ENCODE results near the gene TMEM26. TPM values are rescaled to one million over a fixed set of nuclear protein-coding genes. Genes with fewer than 3 reads are reported as not detected.

Gene TMEM26
- 1 to 10 TPM in 2 of 6 experiments, under 1 TPM in 4; 0.42 to 3.8 (median 0.77) TPM for total RNA-seq
- long read RNA-seq: 0 reads

GRCh38 chr10:61452655-61453641, at the start of gene TMEM26:
TMEM26 (minus strand) TSS chr10:61453381; CDS start chr10:61453081, 300 bp downstream.
- WGBS (ENCODE audit: insufficient coverage, low coverage, low lambda C conversion rate, missing lambda C conversion rate): 4% methylated on average over 21 of the region's 58 CpGs
- intact Hi-C loops (cut with DNase I): no loop called here
- peak within 1 kb of the TSS; percentile 28 to 46 (median 42) for H3K4me3 ChIP-seq
- peak; percentile 62 to 66 (median 64) for ATAC-seq
- no peaks in the 10 kb centered on the region for H3K27me3 ChIP-seq
- no peaks in the 10 kb centered on the region for H3K36me3 ChIP-seq
- no peaks in the 10 kb centered on the region for H3K4me1 ChIP-seq
- no peaks in the 10 kb centered on the region for H3K9me3 ChIP-seq
- peak within 1 kb of the TSS in 2 of 3 donors; percentile 21 to 56 for H3K27ac ChIP-seq
- TF ChIP-seq CTCF (IDR thresholded peaks at IDR 0.05) (no peak), POLR2A (IDR thresholded peaks at IDR 0.05) (no peak)
- peak; percentile 61 to 76 (median 68) for DNase-seq

GRCh38 chr10:61500460-61500859, 47.3 kb upstream of the TMEM26 start:
- no peak for DNase-seq
- Histone ChIP-seq H3K9me3 (no peaks in the 10 kb centered on the region), H3K27me3 (no peaks in the 10 kb centered on the region), H3K36me3 (no peaks in the 10 kb centered on the region), H3K4me1 (no peaks in the 10 kb centered on the region), H3K4me3 (no peak overlapping the region), H3K27ac (no peak overlapping the region)
- TF ChIP-seq POLR2A (IDR thresholded peaks at IDR 0.05) (no peak), CTCF (IDR thresholded peaks at IDR 0.05) (no peak)
- intact Hi-C loops (cut with DNase I): no loop called here
- ATAC-seq: no peak

GRCh38 chr10:61492364-61492995, 39.3 kb upstream of the TMEM26 start:
- Histone ChIP-seq H3K4me3 (no peak overlapping the region), H3K27me3 (no peaks in the 10 kb centered on the region), H3K27ac (no peak overlapping the region), H3K9me3 (no peaks in the 10 kb centered on the region), H3K4me1 (no peaks in the 10 kb centered on the region), H3K36me3 (no peaks in the 10 kb centered on the region)
- WGBS (ENCODE audit: insufficient coverage, low coverage, low lambda C conversion rate, missing lambda C conversion rate): 64% methylated on average over 2 of the region's 2 CpGs
- intact Hi-C loops (cut with DNase I): no loop called here
- ATAC-seq: no peak
- TF ChIP-seq POLR2A (IDR thresholded peaks at IDR 0.05) (no peak), CTCF (IDR thresholded peaks at IDR 0.05) (no peak)
- DNase-seq: no peak

- no peak overlapping the region for H3K4me3 ChIP-seq
- H3K27ac ChIP-seq: no peak overlapping the region
- no peaks in the 10 kb centered on the region for H3K36me3 ChIP-seq
- no peak for TF ChIP-seq CTCF (IDR thresholded peaks at IDR 0.05)
- TF ChIP-seq POLR2A (IDR thresholded peaks at IDR 0.05): no peak
- no peaks in the 10 kb centered on the region for H3K9me3 ChIP-seq
- DNase-seq (no peak), ATAC-seq (no peak)
- no peaks in the 10 kb centered on the region for H3K27me3 ChIP-seq
- intact Hi-C loops (cut with DNase I): no loop called here
- 57% methylated on average over 5 of the region's 5 CpGs for WGBS (ENCODE audit: insufficient coverage, low coverage, low lambda C conversion rate, missing lambda C conversion rate)
- no peaks in the 10 kb centered on the region for H3K4me1 ChIP-seq
Measured at GRCh38 chr10:61487506-61487905, 34.3 kb upstream of the TMEM26 start.

Data from right lobe of liver (tissue), 6 donors.